ENCODE data around the gene TAF4. TPM values are rescaled to one million over a fixed set of nuclear protein-coding genes. Genes with fewer than 3 reads are reported as not detected.

The TAF4 gene
- total and polyA plus RNA-seq, 2 of the 13 experiments (the other 11 are each of a cell fraction or from before 2014, with no cell fraction given): 5.9 to 12.0 TPM

DNA sequence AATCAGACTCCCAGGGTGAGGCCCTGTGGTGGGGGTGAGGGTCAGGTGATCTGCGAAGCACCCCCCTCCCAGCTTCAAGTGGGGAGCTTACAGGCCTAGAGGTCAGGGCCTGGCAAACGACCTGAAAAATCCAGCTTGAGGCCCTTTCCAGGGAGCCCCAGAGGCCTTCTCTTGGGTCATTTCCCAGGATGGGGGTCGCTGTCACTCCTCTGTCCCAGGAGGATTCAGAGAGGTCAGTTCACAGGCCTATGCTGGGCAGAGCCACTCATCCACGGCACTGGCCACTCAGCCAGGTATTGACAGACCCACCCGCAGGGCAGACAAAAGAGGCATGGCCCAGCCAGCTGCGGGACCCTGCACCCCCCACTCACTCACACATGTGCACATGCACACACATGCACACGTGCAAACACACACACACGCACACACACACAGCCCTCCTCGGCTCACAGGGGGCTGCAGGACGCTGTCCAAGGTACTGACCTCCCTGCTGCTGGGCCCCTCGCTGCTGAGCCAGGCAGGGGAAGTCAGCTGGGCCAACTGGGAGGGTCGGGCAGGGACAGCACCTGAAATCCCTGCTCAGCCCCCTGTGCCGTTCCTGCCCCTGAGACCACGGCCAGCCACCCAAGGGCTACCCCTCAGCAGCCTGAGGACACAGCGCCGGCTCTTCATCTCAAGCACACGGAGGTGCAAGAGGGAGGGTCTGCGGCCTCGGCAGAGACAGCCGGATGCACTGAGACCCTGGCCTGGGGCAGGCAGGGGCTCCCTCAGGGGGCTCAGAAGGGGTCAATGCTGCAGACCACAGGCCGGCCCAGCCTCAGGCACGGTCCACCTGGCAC, 113.8 kb downstream of the TAF4 start (continued):
- TF ChIP-seq, protein P1, sequence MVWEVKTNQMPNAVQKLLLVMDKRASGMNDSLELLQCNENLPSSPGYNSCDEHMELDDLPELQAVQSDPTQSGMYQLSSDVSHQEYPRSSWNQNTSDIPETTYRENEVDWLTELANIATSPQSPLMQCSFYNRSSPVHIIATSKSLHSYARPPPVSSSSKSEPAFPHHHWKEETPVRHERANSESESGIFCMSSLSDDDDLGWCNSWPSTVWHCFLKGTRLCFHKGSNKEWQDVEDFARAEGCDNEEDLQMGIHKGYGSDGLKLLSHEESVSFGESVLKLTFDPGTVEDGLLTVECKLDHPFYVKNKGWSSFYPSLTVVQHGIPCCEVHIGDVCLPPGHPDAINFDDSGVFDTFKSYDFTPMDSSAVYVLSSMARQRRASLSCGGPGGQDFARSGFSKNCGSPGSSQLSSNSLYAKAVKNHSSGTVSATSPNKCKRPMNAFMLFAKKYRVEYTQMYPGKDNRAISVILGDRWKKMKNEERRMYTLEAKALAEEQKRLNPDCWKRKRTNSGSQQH (CRISPR knock-in tag; IDR thresholded peaks at IDR 0.05; ENCODE audit: low read depth): peak; percentile 99
- TF ChIP-seq, protein P2, sequence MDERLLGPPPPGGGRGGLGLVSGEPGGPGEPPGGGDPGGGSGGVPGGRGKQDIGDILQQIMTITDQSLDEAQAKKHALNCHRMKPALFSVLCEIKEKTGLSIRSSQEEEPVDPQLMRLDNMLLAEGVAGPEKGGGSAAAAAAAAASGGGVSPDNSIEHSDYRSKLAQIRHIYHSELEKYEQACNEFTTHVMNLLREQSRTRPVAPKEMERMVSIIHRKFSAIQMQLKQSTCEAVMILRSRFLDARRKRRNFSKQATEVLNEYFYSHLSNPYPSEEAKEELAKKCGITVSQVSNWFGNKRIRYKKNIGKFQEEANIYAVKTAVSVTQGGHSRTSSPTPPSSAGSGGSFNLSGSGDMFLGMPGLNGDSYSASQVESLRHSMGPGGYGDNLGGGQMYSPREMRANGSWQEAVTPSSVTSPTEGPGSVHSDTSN (CRISPR knock-in tag; IDR thresholded peaks at IDR 0.05): no peak
- TF ChIP-seq NR2F6 (IDR thresholded peaks at IDR 0.05): no peak
- peak; percentile 74 for TF ChIP-seq NR2F6 (CRISPR knock-in tag; IDR thresholded peaks at IDR 0.05)
- peak; percentile 99 for TF ChIP-seq ZNF552 (CRISPR knock-in tag; IDR thresholded peaks at IDR 0.05; ENCODE audit: borderline replicate concordance)
- no peak for TF ChIP-seq ZNF383 (CRISPR knock-in tag; IDR thresholded peaks at IDR 0.05; ENCODE audit: borderline replicate concordance)
- no peak; the same call in 1 of the 2 replicates for TF ChIP-seq PREB (CRISPR knock-in tag; IDR thresholded peaks at IDR 0.05)
- TF ChIP-seq CC2D1A (CRISPR knock-in tag; IDR thresholded peaks at IDR 0.05): peak; percentile 88; the same call in 1 of the 2 replicates
- peak; percentile 98 for TF ChIP-seq TGIF2 (CRISPR knock-in tag; IDR thresholded peaks at IDR 0.05)
- peak; percentile 33; the same call in 1 of the 2 replicates for TF ChIP-seq DR1 (CRISPR knock-in tag; IDR thresholded peaks at IDR 0.05)
- no peak for TF ChIP-seq ATF7 (IDR thresholded peaks at IDR 0.05)
- TF ChIP-seq ATF7 (CRISPR knock-in tag; IDR thresholded peaks at IDR 0.05): 0 out of 2 replicates have a peak, but pooled peaks have one; percentile 21
- peak; percentile 98 for TF ChIP-seq EHMT2 (IDR thresholded peaks at IDR 0.05; ENCODE audit: borderline replicate concordance, low read depth, low read length)
- no peak for TF ChIP-seq ZNF672 (CRISPR knock-in tag; IDR thresholded peaks at IDR 0.05)
- TF ChIP-seq SNAPC2 (CRISPR knock-in tag; IDR thresholded peaks at IDR 0.05): peak; percentile 91; the same call in 1 of the 2 replicates
- TF ChIP-seq ZNF549 (CRISPR knock-in tag; IDR thresholded peaks at IDR 0.05): no peak
- no peak for TF ChIP-seq PTBP1 (IDR thresholded peaks at IDR 0.05; ENCODE audit: low read depth, low read length, poor library complexity, severe bottlenecking)
- TF ChIP-seq, protein P3, sequence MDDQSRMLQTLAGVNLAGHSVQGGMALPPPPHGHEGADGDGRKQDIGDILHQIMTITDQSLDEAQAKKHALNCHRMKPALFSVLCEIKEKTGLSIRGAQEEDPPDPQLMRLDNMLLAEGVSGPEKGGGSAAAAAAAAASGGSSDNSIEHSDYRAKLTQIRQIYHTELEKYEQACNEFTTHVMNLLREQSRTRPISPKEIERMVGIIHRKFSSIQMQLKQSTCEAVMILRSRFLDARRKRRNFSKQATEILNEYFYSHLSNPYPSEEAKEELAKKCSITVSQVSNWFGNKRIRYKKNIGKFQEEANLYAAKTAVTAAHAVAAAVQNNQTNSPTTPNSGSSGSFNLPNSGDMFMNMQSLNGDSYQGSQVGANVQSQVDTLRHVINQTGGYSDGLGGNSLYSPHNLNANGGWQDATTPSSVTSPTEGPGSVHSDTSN (CRISPR knock-in tag; IDR thresholded peaks at IDR 0.05; ENCODE audit: borderline replicate concordance): peak; percentile 88; the same call in 1 of the 2 replicates
- 0 out of 2 replicates have a peak, but pooled peaks have one; percentile 74 for TF ChIP-seq ZFP1 (CRISPR knock-in tag; IDR thresholded peaks at IDR 0.05)
- TF ChIP-seq ZNF562 (CRISPR knock-in tag; IDR thresholded peaks at IDR 0.05; ENCODE audit: borderline replicate concordance): no peak
- TF ChIP-seq, protein P4, sequence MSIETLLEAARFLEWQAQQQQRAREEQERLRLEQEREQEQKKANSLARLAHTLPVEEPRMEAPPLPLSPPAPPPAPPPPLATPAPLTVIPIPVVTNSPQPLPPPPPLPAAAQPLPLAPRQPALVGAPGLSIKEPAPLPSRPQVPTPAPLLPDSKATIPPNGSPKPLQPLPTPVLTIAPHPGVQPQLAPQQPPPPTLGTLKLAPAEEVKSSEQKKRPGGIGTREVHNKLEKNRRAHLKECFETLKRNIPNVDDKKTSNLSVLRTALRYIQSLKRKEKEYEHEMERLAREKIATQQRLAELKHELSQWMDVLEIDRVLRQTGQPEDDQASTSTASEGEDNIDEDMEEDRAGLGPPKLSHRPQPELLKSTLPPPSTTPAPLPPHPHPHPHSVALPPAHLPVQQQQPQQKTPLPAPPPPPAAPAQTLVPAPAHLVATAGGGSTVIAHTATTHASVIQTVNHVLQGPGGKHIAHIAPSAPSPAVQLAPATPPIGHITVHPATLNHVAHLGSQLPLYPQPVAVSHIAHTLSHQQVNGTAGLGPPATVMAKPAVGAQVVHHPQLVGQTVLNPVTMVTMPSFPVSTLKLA (IDR thresholded peaks at IDR 0.05): peak; percentile 88
- peak; percentile 99 for TF ChIP-seq BORCS8-MEF2B (CRISPR knock-in tag; IDR thresholded peaks at IDR 0.05)
- no peak for TF ChIP-seq CHD4 (IDR thresholded peaks at IDR 0.05; ENCODE audit: borderline replicate concordance, low read length)
- peak; percentile 35; the same call in 1 of the 2 replicates for TF ChIP-seq ZNF644 (CRISPR knock-in tag; IDR thresholded peaks at IDR 0.05; ENCODE audit: low read depth)
- TF ChIP-seq SRSF4 (IDR thresholded peaks at IDR 0.05; ENCODE audit: low read depth, low read length, poor library complexity, severe bottlenecking): no peak

Measured in HepG2 (cell line).